ENCODE results near the gene SCAF11.

GRCh38 chr12:45988264-45988663, 2.1 kb downstream of the SCAF11 start:
- no peak for TF ChIP-seq CTCF (optimal IDR thresholded peaks at IDR 0.05 in 1 of 3, IDR thresholded peaks at IDR 0.05 in 1 of 3, conservative IDR thresholded peaks at IDR 0.05 in 1 of 3; ENCODE audit: extremely low read depth in 1 of 3, insufficient read depth in 2 of 3, low read length in 3 of 3)
- no peak for TF ChIP-seq EZH2 (IDR thresholded peaks at IDR 0.05; ENCODE audit: low read length)

Measured in keratinocyte (primary cell).